UCSD-AML1 (cell line): ENCODE data around the gene RAB30.
"Not testable (repeated sequence)": the region's sequence is repeated elsewhere in the genome, so short reads cannot be mapped to it uniquely, and the experiment has no call there.

Experiments
- DNase-seq: peaks from one replicate; lab custom pipeline; 2025; ENCODE audit not compliant: unreplicated experiment; lab: John Stamatoyannopoulos, UW

RAB30 gene

DNA sequence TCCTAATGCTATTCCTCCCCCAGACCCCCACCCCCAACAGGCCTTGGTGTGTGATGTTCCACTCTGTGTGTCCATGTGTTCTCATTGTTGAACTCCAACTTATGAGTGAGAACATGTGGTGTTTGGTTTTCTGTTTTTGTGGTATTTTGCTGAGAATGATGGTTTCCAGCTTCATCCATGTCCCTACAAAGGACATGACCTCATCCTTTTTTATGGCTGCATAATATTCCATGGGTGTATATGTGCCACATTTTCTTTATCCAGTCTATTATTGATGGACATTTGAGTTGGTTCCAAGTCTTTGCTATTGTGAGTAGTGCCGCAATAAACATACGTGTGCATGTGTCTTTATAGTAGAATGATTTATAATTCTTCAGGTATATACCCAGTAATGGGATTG lies 121.2 kb downstream of the RAB30 start:
- not testable (repeated sequence) for DNase-seq

DNA sequence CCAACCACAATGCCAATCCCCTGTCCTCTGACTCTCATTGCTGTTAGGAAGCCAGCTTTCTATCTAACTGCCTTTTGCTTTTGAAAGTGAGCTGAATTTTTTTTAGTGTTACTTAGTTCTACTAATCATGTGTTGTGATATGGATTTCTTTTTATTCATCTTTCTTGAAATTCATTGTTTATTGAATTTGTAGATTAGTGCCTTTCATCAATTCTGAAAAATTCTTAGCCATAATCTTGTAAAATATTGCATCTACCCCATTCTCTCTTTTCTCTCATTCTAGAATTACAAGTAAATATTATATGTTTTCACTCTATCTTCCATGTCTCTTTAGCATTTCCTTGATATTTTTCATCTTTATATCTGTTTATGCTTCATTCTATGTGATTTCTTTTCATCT lies 122.3 kb downstream of the RAB30 start:
- DNase-seq: no peak

DNA sequence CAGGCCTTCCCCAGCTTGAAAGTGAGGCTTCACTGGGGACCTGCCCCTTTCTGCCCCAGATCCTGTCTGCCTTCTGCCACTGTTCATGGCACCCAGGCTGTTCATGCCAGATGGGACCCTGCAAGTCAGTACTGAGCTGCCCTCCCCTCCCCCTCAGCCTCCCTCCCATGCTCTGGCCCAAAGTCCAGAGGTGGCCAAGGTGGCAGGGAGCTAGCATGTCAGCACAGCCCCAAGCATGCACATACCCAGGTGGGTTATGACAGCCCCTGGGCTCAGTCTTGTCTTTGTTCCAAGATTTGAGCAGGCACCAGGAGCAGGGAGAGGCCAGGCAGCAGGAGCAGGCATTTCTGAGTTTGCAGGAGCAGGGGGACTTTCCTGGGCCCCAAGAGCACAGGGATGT lies 126.0 kb downstream of the RAB30 start:
- no peak for DNase-seq

DNA sequence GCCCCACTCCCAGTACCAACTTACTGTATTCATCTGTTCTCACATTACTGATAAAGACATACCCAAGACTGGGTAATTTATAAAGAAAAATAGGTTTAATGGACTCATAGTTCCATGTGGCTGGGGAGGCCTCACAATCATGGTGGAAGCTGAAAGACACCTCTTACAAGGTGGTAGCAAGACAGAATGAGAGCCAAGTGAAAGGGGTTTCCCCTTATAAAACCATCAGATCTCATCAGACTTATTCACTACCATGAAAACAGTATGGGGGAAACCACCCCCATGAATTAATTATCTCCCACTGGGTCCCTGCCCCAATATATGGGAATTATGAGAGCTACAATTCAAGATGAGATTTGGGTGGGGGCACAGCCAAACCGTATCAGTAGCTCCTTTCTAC lies 126.7 kb downstream of the RAB30 start:
- DNase-seq: not testable (repeated sequence)

DNA sequence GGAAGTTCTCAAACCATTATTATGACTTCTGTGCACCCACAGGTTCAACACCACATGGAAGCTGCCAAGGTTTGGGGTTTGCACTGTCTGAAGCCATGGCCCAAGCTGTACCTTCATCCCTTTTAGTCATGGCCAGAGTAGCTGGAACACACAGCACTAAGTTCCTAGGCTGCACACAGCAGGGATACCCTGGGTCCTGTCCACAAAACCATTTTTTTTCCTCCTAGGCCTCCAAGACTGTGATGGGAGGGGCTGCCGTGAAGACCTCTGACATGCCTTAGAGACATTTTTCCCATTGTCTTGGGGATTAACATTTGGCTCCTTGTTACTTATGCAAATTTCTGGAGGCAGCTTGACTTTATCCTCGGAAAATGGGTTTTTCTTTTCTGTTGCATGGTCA lies 127.5 kb downstream of the RAB30 start:
- no peak for DNase-seq

DNA sequence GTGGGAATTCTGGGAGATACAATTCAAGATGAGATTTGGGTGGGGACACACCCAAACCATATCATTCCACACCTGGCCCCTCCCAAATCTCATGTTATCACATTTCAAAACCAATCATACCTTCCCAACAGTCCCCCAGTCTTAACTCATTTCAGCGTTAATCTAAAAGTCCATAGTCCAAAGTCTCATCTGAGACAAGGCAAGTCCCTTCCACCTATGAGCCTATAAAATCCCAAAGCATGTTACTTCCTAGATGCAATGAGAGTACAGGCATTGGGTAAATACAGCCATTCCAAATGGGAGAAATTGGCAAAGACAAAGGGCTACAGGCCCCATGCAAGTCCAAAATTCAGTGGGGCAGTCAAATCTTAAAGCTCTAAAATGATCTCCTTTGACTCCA lies 128.3 kb downstream of the RAB30 start:
- DNase-seq: not testable (repeated sequence)

DNA sequence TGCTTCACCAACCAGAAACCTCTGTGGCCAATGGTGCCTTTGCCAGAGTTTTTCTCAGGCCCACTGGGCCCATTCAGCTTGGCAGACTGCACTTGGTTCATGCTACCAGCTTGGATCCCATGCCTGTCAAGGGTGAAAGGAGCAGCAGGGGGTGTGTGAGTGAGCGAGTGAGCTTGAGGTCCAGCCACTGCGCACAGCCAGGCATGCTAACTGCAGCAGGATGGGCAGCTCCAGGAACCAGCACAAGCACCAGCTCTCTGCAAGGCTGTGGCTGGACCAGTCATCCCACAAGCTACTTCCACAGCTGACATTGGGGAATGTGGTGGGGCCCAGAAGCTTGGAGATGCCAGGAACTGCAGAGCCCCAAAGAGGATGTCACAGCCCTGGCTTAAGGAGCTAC lies 129.3 kb downstream of the RAB30 start:
- DNase-seq: no peak

DNA sequence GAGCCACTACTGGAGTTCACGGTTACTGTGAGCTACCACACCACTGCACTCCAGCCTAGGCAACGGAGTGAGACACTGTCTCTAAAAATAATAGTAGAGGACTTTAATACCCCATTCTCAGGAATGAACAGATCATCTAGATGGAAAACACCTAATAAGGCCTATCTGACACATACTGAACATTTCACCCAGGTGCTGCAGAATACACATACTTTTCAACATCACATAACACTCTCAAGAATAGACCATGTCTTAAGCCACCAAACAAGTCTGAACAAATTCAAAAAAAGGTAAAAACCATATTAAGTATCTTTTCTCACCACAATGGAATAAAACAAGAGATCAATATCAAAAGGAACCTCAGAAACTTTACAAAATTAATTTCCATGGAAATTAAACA lies 132.2 kb downstream of the RAB30 start:
- no peak for DNase-seq

DNA sequence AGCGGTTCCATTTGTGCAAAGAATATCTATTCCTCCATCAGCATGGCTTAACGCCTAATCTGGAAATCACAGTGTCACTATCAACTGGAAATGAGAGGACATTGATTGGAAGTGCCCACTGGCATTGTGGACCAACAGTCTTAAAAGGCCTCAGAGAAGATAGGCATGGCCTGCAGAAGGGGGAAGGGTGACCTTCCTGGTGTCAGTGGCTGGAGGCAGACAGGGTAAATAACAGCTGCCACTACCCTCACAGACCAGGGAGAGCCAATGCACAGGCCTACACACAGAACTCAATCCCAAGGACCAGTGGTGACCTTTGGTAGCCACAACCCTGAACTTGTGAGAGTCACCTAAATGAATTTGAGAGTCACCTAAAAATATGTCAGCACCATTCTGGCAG lies 134.1 kb downstream of the RAB30 start:
- no peak for DNase-seq

DNA sequence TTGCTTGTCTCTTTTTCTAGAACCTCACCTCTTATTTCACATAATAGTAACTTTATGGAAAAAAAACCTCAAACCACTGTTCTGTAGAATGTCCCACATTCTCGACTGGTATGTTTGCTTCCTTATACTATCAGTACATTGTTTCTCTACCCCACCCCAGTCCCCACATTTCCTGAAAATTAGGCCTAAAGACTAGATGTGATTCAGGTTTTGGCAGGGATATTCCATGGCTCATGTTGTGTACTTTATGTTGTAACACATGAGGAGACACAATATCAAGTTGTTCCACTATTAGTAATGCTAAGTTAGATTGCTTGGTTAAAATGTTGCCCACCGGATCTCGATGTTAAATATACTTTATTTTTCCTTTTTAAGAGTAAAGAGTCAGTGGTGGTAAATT lies 135.4 kb downstream of the RAB30 start:
- no peak for DNase-seq

DNA sequence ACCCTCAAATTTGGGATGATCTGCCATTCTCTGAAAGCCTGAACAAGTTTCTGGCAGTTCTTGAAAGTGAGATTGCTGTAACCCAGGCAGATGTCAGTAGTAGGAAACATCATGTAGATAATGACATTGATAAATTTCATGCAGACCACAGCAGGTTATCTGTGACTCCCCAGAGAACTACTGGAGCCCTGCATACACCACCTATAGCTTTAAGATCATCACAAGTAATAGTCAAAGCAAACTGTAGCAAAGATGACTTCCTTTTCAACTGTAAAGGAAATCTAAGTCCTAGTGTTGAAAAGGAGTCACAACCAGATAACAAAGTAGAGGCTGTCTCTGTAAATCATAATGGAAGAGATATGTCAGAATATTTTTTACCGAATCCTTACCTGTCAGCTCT lies 139.1 kb downstream of the RAB30 start:
- no peak for DNase-seq

DNA sequence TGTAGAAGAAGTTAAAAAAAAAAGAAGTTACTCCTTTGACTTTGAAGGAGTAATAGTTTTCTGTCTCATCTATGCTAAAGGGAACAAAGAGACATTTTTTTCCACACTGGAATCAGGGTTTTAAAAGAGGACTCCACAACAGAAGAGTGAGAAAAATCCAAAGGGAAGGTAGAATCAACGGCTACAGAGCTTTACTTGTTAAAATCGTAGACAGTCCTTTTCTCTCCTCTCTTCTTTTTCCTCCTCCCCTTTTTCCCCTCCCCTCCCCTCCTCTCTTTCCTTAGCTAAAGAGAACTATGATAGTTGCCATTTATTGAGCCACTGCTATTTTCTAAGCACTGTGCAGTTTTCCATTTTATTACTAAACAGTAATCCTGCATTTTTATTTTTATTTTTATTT lies 141.0 kb downstream of the RAB30 start:
- DNase-seq: no peak

DNA sequence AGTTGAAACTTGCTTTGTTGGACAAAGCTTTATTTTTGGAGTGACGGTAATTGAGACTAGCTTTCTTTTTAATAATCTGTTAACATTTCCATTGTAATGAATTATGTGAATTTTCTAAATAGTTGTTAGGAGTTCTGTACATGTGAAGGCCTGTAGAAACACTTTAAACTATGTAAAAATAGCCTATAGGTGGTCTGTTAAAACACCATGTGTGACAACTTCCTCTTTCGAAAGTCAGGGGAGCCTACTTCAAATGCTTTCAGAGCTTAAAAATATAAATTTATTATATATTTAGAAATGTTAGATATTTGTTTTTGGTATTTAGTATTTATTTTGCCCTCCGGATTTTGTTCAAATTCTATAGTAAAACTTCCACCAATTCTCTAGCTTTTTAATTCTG lies 141.5 kb downstream of the RAB30 start:
- no peak for DNase-seq

DNA sequence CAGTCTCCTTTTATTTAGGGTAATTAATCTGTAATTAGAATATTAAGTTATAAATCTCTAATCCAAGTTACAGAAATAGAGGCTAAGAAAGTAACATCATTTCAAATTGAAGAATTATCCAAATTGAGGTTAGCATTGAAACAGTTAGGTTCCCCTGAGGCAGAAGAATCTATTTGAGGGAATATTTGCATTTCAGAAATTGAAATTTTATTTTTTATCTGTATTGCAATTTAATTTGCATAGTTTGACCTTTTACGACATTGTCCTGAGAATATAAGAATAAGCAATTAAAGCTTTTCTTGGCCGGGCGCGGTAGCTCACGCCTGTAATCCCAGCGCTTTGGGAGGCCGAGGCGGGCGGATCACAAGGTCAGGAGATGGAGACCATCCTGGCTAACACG lies 142.6 kb downstream of the RAB30 start:
- DNase-seq: no peak

DNA sequence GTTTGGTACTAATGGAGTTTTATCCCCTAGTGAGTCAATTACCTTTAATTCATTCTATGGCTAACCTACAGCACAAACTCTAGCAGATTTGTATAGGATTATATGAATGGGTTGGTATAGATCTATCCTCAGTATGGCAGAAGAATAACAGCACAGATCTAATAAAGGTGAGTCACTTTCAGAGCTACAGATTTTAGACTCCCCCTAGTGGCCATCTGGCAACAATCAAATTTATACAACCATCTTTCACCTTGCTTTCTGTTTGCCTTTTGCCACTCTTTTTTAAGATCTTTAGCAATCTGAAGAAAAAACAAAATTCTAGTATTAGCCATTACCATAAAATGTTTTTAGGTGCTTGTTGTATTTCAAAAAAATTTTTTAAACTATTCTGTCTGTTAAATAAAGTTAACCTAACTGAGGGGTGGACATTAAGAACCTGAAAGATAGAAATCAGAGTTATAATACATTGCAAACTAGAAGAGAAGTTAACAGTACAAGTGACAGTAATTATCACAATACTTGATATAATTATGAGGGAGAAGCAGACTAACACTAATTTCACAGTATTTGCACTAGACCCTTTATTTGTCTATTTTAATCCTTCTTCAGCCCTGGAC lies 144.3 kb downstream of the RAB30 start:
- DNase-seq: no peak

DNA sequence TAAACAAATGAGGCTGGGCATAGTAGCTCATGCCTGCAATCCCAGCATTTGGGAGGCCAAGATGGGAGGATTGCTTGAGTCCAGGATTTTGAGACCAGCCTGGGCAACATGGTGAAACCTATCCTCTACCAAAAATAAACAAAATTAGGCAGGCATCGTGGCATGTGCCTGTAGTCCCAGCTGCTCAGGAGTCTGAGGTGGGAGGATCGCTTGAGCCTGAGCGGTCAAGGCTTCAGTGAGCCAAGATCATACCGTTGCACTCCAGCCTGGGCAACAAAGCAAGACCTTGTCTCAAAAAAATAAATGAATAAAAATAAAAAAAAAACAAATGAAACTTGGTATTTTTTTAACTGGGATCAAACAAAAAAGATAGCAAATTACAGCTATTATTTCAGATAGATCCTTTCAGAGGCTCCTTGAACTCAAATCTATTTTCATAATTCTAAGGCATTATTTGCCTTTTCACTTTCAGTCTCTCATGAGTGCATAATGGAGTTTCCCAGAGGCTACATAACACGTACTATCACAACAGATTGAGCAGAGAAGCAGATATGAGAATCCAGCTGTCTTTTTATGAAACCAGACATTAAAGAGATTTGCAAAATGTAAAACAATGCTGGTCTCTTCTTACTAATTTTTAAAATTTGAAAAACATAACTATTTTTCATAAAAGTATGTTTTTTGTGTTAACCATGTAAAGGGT lies 147.0 kb downstream of the RAB30 start:
- no peak for DNase-seq
